GM23338 (cell line): ENCODE results near the gene SERPINC1. TPM values are rescaled to one million over a fixed set of nuclear protein-coding genes. Genes with fewer than 3 reads are reported as not detected.

ENCODE experiments used
- ATAC-seq: fragments of 200-7000 bp; cut with Tn5 transposase; 3 replicates; pipeline ENCODE4 v1.9.1; 2020
- DNase-seq: peaks from one replicate; pipeline ENCODE4 v3.0.0-alpha.2; 2015; ENCODE audit warnings: low spot score
- H2AFZ ChIP-seq: fragments of 200-600 bp; sonication (generic); 2 replicates; pipeline ENCODE4 v1.8.0; 2016; ENCODE audit warnings: antibody characterized with exemption, mild to moderate bottlenecking, moderate library complexity
- H3F3A ChIP-seq: fragments of 200-600 bp; sonication (generic); replicated peaks from 2 replicates; pipeline ENCODE4 v1.8.0; 2017; ENCODE audit warnings: antibody characterized with exemption, mixed run types, low read depth
- H3K27ac ChIP-seq: fragments of 200-600 bp; sonication (generic); 2 replicates; pipeline ENCODE4 v1.6.1; 2016; ENCODE audit warnings: low read depth
- H3K27me3 ChIP-seq: fragments of 200-600 bp; sonication (generic); 2 replicates; pipeline ENCODE4 v1.8.0; 2016; ENCODE audit warnings: mild to moderate bottlenecking, mixed run types, moderate library complexity; ENCODE audit not compliant: insufficient read depth
- H3K36me3 ChIP-seq: fragments of 200-600 bp; sonication (generic); 2 replicates; pipeline ENCODE4 v1.8.0; 2016; ENCODE audit warnings: mild to moderate bottlenecking; ENCODE audit not compliant: insufficient read depth
- H3K4me1 ChIP-seq: fragments of 200-600 bp; sonication (generic); 2 replicates; pipeline ENCODE4 v1.8.0; 2016; ENCODE audit warnings: mild to moderate bottlenecking, moderate library complexity; ENCODE audit not compliant: insufficient read depth
- H3K4me2 ChIP-seq: fragments of 200-600 bp; sonication (generic); 2 replicates; pipeline ENCODE4 v1.7.1; 2017; ENCODE audit warnings: mixed run types
- H3K4me3 ChIP-seq: fragments of 200-600 bp; sonication (generic); 2 replicates; pipeline ENCODE4 v1.6.1; 2016; ENCODE audit warnings: mixed run types
- H3K79me2 ChIP-seq: fragments of 200-600 bp; sonication (generic); replicated peaks from 2 replicates; pipeline ENCODE4 v1.8.0; 2017; ENCODE audit warnings: mild to moderate bottlenecking; ENCODE audit not compliant: insufficient read depth
- H3K9me2 ChIP-seq: fragments of 200-600 bp; sonication (generic); 2 replicates; pipeline ENCODE4 v1.8.0; 2017; ENCODE audit not compliant: insufficient read depth
- H4K20me1 ChIP-seq: fragments of 200-600 bp; sonication (generic); replicated peaks from 2 replicates; pipeline ENCODE4 v1.8.0; 2017; ENCODE audit warnings: mild to moderate bottlenecking; ENCODE audit not compliant: insufficient read depth
- H3K27ac Mint-ChIP-seq: 2 replicates; pipeline ENCODE4 v1.8.0; 2020; ENCODE audit warnings: inconsistent platforms, mild to moderate bottlenecking, moderate library complexity, mixed read lengths
- H3K27me3 Mint-ChIP-seq: 3 replicates; pipeline ENCODE4 v1.8.0; 2022; ENCODE audit warnings: low read depth, mild to moderate bottlenecking, moderate library complexity, mixed read lengths, inconsistent platforms; ENCODE audit not compliant: insufficient read depth, poor library complexity
- H3K36me3 Mint-ChIP-seq: 3 replicates; pipeline ENCODE4 v1.8.0; 2021; ENCODE audit warnings: low read depth, mild to moderate bottlenecking, inconsistent platforms, moderate library complexity, mixed read lengths
- H3K4me1 Mint-ChIP-seq: 3 replicates; pipeline ENCODE4 v1.8.0; 2020; ENCODE audit warnings: mild to moderate bottlenecking, inconsistent platforms, mixed read lengths
- H3K4me3 Mint-ChIP-seq: 3 replicates; pipeline ENCODE4 v1.8.0; 2021; ENCODE audit warnings: moderate library complexity, mild to moderate bottlenecking, inconsistent platforms, mixed read lengths
- H3K9me3 Mint-ChIP-seq: 3 replicates; pipeline ENCODE4 v1.8.0; 2020; ENCODE audit warnings: moderate library complexity, mild to moderate bottlenecking, inconsistent platforms, mixed read lengths
- CREB1 ChIP-seq: fragments of 250-450 bp; sonication (Bioruptor Pico); IDR thresholded peaks from 2 replicates; pipeline ENCODE4 v1.5.0; 2020; ENCODE audit warnings: low read depth, mild to moderate bottlenecking, moderate library complexity
- CTCF ChIP-seq, 2 experiments: fragments of 200-600 bp in 1 of 2; sonication (generic) in 1 of 2; conservative IDR thresholded peaks; 2 replicates each; pipeline versions ENCODE4 v1.5.1 to v1.6.1; 2016 to 2017; ENCODE audit warnings: antibody characterized with exemption in 2 of 2, low read depth in 2 of 2, mild to moderate bottlenecking in 2 of 2, moderate library complexity in 1 of 2
- ETS1 ChIP-seq: IDR thresholded peaks from 2 replicates; pipeline ENCODE4 v1.6.1; 2016; ENCODE audit warnings: antibody characterized with exemption
- EZH2 ChIP-seq: fragments of 200-600 bp; sonication (generic); IDR thresholded peaks from one replicate; pipeline ENCODE4 v1.8.0; 2017; ENCODE audit warnings: antibody characterized with exemption, mild to moderate bottlenecking, low read depth; ENCODE audit not compliant: unreplicated experiment
- EZH2phosphoT487 ChIP-seq: fragments of 200-600 bp; sonication (generic); IDR thresholded peaks from one replicate; pipeline ENCODE4 v1.8.1; 2018; ENCODE audit warnings: antibody characterized with exemption; ENCODE audit not compliant: unreplicated experiment
- JUNB ChIP-seq: IDR thresholded peaks from one replicate; pipeline ENCODE4 v1.6.1; 2016; ENCODE audit warnings: antibody characterized with exemption; ENCODE audit not compliant: unreplicated experiment
- POLR2AphosphoS5 ChIP-seq: IDR thresholded peaks from 2 replicates; pipeline ENCODE4 v1.6.1; 2016; ENCODE audit warnings: antibody characterized with exemption, low read depth
- REST ChIP-seq: IDR thresholded peaks from one replicate; pipeline ENCODE4 v1.6.1; 2018; ENCODE audit warnings: antibody characterized with exemption; ENCODE audit not compliant: unreplicated experiment
- ZNF114 ChIP-seq: fragments of 250-450 bp; sonication (Bioruptor Pico); IDR thresholded peaks from 2 replicates; pipeline ENCODE4 v1.5.0; 2020; ENCODE audit warnings: mild to moderate bottlenecking, moderate library complexity
- ZNF331 ChIP-seq: fragments of 250-450 bp; sonication (Bioruptor Pico); IDR thresholded peaks from 2 replicates; pipeline ENCODE4 v1.5.0; 2020; ENCODE audit warnings: low read depth, mild to moderate bottlenecking, moderate library complexity
- ZNF462 ChIP-seq: fragments of 250-450 bp; sonication (Bioruptor Pico); IDR thresholded peaks from 2 replicates; pipeline ENCODE4 v1.5.0; 2020; ENCODE audit warnings: mild to moderate bottlenecking, moderate library complexity
- polyA plus RNA-seq: library from polyadenylated mRNA; unstranded; fragments of >200 nt; fragmentation: Nextera tagmentation; extraction: Ambion mirVana; gene quantifications from 2 replicates; pipeline ENCODE4 v1.2.1, GENCODE V29; 2016
- total RNA-seq: library from RNA; depleted of rRNA; stranded (reverse); fragments of >200 nt; shearing (Covaris generic); gene quantifications from 2 replicates; pipeline ENCODE4 v1.2.3, GENCODE V29; 2014

SERPINC1 gene
- total and polyA plus RNA-seq, 2 experiments from 2014 or later: not detected

- TF ChIP-seq ZNF462 (CRISPR knock-in tag) (no peak), JUNB (no peak), EZH2 (no peak)
These were observed 8.4 kb upstream of the SERPINC1 start (continued) for GRCh38 chr1:173925306-173926242.

GRCh38 chr1:173920861-173921260 lies 3.7 kb upstream of the SERPINC1 start:
- ATAC-seq (no peak), DNase-seq (no peak)
- Histone ChIP-seq H3F3A (no peaks in the 10 kb centered on the region), H3K79me2 (no peaks in the 10 kb centered on the region), H4K20me1 (no peaks in the 10 kb centered on the region), H3K27me3 (no peaks in the 10 kb centered on the region), H3K4me1 (no peaks in the 10 kb centered on the region), H3K4me2 (no peak overlapping the region), H3K27ac (no peak overlapping the region), H2AFZ (peak overlapping the region; percentile 23; the same call in 1 of the 2 replicates), H3K4me3 (no peak overlapping the region), H3K9me2 (no peaks in the 10 kb centered on the region), H3K36me3 (no peaks in the 10 kb centered on the region)
- H3K27me3 Mint-ChIP-seq: no peaks in the 10 kb centered on the region
- no peak overlapping the region for H3K27ac Mint-ChIP-seq
- H3K4me3 Mint-ChIP-seq: no peak overlapping the region
- H3K36me3 Mint-ChIP-seq: no peaks in the 10 kb centered on the region
- TF ChIP-seq REST (no peak), POLR2AphosphoS5 (no peak), EZH2phosphoT487 (no peak), CTCF (conservative IDR thresholded peaks at IDR 0.05; ENCODE audit: low read depth in 2 of 2) (no peak), JUNB (no peak), ZNF331 (CRISPR knock-in tag) (no peak), ZNF114 (CRISPR knock-in tag) (no peak), ETS1 (no peak), CREB1 (CRISPR knock-in tag) (no peak)
- H3K4me1 Mint-ChIP-seq: no peaks in the 10 kb centered on the region; the same call in 2 of the 3 replicates
- no peaks in the 10 kb centered on the region; the same call in 2 of the 3 replicates for H3K9me3 Mint-ChIP-seq
